ENCODE measurements around the gene MYO18B. TPM values are rescaled to one million over a fixed set of nuclear protein-coding genes. Genes with fewer than 3 reads are reported as not detected.

MYO18B gene
- total RNA-seq, 1 experiment from 2014 or later: not detected

DNA sequence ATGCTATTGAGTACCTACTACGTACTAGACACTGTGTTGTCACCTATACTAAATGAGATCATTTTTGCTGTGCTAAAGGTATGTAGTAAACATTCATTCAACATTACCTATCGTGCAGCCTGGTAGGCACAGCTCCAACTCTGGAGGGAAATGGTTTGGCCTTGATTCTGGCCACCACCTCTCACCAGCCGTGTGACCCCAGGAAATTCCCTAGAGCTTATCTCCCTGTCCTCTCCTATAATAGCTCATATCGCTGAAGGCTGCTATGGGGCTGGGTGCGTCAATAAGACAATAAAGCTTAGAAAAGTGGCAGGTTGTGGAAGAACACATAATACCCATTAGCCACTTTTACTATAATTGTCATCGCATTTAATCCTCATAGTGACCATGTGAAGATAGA lies 107.5 kb downstream of the MYO18B start:
- no peak for DNase-seq (ENCODE audit: low spot score)

DNA sequence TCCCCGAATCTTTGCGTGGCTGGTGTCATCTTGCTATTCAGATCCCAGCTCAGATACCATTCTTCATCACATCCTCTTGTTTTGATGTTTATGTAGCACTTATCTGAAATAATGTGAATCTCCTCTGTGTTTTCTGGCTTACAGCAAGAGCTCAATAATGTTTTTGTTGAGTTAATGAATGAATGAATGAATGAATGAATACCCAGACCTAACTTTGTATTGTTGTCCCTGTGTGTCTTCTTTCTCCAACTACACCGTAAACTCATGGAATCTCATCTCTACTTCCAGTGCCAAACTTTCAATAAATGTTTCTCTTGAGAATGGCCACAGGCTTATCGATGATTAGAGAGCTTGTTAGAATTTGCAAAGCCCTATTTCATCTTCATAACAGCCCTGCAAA lies 110.2 kb downstream of the MYO18B start:
- no peak for DNase-seq (ENCODE audit: low spot score)

DNA sequence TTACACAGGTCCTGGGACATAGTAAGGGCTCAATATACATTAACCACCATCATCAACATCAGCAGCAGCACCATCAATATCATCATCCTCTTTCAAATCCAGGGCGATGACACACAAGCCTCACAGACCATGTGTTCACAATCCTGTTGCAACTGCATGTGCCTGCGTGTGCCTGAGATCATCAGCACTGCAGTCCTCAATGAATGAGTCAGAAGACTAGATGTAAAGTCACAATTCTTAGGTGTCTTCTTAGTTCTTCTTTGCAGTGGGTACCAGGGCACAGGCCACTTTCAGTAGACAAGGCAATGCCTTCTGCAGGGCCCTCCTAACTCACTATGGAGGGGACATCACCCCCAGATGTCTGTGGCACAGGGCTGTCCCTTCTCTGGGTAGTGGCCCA lies 111.1 kb downstream of the MYO18B start:
- no peak for DNase-seq (ENCODE audit: low spot score)

DNA sequence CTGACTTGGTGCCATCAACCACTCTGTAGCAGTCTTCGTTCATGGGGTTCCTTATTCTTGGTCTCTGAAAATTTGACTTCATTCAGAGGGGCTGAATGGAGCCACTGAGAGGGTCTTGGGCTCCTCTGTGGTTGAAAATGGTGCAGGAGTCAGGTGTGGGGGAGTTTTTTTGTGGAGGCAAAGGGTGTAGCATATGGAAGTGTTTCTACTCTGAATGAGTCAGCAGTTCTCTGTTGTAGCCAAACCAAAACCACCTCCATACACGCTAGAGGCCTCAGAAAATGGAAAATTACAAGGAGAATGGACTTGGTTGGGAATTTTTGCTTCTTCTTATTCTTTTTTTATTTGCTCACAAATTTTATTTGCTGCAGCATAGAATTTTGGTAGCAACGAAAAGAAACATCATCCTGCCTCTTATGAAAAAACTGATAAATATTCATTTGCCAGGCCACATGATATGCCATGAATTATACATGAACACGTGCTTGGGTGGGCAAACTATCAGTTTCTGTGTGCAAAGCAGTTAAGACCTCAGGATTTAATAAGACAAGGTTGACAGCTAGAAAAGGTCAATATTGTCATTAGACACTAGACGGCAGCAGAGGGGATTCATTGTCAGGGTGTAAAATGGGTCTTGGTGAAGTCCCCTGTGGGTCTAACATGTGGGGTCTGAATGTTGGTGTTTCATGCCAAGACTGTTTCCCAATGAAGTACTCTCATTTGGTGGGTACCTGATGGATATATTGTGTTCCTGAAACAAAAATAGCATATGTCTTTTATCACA lies 111.7 kb downstream of the MYO18B start:
- DNase-seq (ENCODE audit: low spot score): peak; percentile 1

- DNase-seq (ENCODE audit: low spot score): no peak
Observed at GRCh38 chr22:25869771-25870170, 127.8 kb downstream of the MYO18B start.

DNA sequence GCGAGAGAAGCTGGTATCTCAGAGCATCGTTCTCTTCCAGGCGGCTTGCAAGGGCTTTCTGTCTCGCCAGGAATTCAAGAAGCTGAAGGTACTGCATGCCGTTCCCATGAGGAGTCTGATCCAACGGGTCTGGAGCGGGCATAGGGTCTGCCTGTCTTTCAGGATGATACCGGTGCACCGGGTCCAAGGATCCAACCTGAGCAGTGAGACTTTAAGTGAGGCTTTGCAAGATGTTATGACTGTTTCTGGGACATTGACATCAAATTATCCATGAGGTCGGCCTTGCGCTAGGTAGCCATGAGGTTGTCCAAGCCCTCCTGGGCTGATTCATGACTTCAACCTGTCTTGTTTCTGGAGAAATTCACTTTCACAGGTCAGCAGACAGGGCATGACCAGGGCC lies 132.3 kb downstream of the MYO18B start:
- DNase-seq (ENCODE audit: low spot score): no peak

DNA sequence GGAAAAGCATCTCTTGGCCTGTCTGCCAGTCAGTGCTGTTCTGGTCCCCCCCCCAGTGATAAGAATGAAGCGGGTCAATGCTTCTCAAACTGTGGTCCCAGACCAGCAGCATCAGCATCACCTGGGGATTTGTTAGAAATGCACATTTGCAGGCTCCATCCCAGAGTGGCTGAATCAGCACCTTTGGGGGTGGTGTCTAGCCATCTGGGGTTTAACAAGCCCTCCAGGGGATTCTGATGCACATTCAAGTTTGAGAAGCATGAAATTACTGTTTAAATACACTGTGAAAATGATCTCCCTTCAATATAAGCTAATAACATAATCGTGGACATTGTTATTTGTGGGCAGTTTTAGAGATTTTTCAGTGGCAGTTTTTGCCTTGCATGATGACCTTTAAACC lies 133.5 kb downstream of the MYO18B start:
- DNase-seq (ENCODE audit: low spot score): no peak

GRCh38 chr22:25876871-25877270 lies 134.9 kb downstream of the MYO18B start:
- no peak for DNase-seq (ENCODE audit: low spot score)

GRCh38 chr22:25878933-25879332 lies 136.9 kb downstream of the MYO18B start:
- DNase-seq (ENCODE audit: low spot score): peak; percentile 2

GRCh38 chr22:25880524-25880923 lies 138.5 kb downstream of the MYO18B start:
- DNase-seq (ENCODE audit: low spot score): peak; percentile 2

- no peak for DNase-seq (ENCODE audit: low spot score)
Observed at GRCh38 chr22:25881210-25881755, 139.3 kb downstream of the MYO18B start.

DNA sequence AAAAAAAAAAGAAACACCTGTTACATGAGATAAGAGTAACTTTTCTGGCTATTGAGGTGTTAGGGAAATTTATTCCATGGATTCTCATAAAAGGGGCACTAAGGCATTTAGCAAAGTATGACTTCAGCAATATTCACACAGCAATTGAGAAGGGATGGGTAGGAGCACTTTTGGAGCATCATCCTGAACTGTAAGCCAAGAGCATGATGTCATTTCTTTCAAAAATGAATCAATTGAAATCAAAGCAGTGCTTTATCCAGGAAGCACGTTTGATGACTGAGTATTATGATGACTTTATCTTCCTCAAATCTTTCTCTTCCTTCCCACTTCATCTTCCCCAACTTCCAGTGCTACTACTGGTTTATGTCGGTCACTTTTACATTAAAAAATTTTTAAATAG lies 140.4 kb downstream of the MYO18B start:
- DNase-seq (ENCODE audit: low spot score): no peak

DNA sequence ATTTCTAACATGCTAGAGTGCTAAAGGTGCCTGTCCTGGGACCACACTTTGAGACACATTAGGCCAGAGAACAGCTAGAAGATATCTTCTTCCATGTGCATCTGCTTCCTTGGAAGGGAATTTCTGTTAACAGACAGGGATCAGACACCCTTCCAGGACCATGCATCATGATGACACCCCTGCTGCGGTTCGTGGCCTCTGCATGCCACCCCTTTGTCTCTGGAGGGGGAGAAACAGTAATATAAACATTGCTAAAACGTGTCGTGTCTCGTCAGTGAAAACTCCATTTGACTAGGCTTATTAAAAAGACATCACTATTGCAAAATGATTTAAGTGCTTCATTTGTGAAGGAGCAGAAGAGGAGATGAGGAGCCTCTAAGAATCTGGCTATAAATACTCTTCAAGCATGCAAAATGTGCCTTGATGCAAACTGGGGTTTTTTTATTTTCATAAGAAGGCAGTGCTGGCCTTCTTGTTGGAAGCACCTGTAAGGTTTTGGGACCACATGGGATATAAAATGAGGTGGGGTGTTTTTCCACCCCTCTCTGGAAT lies 141.6 kb downstream of the MYO18B start:
- DNase-seq (ENCODE audit: low spot score): no peak

GRCh38 chr22:25884121-25884520 lies 142.1 kb downstream of the MYO18B start:
- DNase-seq (ENCODE audit: low spot score): no peak

DNA sequence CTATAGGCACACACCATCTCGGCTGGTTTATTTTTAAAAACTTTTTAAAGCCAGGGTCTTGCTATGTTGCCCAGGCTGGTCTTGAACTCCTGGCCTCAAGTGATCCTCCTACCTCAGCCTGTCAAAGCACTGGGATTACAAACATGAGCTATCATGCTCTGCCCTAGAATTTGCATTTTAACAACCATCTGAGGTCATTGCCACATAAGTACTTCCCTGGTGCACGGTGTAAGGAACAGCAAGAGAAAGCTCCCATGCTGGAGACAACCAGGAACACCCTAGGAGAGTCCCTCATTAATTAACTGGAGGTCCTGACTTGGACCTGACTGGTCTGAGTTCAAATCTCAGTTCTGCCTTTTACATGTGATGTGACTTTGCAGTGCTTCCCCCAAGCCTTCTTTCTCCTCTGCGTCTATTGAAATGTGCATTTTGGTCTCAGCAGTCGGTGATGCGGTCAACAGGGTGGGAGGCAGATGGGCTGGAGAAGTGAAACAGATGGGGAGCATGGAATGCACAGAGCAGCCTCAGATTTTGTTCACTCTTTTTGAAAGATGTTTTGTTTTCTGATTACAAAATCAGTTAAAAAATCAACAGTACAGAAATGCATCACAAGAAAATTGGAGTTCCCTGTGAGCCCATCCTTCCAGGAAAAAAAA lies 146.5 kb downstream of the MYO18B start:
- no peak for DNase-seq (ENCODE audit: low spot score)

GRCh38 chr22:25890651-25891050 lies 148.7 kb downstream of the MYO18B start:
- DNase-seq (ENCODE audit: low spot score): no peak

- no peak for DNase-seq (ENCODE audit: low spot score)
Observed at GRCh38 chr22:25892678-25893077, 150.7 kb downstream of the MYO18B start.

DNA sequence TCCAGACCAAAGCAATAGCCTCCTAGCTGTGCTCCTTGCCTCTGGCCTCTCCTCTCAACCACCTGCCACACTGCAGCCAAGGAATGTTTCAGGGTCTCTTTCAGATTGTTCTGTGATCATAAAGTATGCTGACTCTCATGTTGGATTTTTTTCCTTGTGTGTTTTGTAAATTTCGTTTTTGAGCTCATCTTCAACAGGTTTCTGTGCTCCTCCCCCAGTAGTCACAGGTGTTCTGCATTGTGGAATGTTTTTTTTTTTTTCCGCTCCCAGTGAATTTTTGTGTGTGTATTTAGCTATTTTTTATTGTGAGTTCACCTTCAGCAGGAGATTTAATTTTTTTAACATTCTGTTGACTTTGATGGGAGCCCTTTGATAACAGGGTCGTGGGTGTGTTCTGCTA lies 153.7 kb downstream of the MYO18B start:
- DNase-seq (ENCODE audit: low spot score): no peak

DNA sequence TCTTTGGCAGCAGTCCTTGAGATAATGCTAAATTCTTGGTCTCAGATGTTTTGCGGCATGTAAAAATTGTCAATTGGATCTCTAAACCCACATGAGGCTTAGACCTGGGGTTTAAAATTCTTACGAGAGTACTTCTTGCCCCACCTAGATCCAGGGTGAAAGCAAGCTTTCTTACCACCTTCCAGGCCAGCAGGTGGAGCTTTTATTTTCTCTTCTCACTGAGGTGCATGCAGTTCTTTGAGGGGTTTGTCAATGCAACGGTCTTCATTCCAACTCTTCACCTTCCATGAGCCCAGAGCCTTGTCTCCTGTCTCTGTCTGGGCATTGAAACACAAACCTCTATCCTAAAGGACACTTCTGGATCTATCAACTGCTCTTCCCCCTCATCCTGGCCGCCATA lies 154.1 kb downstream of the MYO18B start:
- peak; percentile 6 for DNase-seq (ENCODE audit: low spot score)

GRCh38 chr22:25896592-25896991 lies 154.6 kb downstream of the MYO18B start:
- DNase-seq (ENCODE audit: low spot score): no peak

DNA sequence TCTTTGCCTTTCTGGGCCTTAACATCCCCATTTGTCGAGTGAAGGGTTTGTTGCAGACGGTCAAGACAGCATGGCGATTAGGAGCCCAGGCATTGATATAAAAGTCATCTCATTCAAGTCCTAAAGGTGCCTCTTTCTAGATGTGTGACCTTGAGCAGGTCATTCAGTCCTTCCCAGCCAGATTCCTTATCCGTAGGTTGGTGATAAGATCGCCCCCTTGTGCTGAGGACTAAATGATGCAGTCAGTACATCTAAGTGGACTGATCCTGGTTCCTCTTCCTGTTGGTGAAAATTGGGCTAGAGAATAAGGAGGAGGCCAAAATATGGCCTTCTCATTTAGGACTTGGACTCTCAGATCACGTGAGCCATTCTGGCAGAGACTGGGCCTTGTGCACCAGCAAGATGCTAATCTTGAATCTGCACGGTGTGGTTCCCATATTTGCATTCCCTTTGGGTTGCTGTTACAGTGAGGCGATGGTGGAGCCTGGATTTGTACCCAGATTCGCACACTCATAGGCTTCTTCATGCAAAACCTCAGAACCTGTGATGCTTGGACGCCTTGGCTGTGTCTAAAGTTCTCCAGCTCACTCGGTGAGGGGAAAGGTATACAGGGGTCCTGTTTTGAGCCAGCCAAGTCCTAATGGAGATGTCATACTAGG lies 156.8 kb downstream of the MYO18B start:
- peak; percentile 4 for DNase-seq (ENCODE audit: low spot score)

DNA sequence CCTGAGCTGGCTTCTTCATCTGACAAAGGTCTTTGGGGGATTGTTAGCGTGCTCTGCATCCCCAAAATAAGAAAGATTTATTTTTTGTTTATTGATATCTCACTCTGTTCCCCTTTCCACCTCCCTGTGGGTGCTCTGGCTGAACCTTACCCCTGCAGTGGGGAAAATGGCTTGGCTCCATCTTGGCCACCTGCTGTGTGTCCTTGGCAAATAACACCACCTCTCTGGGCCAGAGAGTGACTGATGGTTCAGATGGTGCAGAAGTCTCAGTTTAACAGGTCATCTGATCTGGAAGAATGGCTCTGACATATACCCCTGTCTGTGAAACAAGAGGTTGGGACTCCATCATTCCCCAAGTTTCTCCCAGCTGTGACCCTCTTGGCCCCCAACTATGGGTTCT lies 157.6 kb downstream of the MYO18B start:
- no peak for DNase-seq (ENCODE audit: low spot score)

All from HT-29 (cell line).